ENCODE measurements around the gene TRIM17. TPM values are rescaled to one million over a fixed set of nuclear protein-coding genes. Genes with fewer than 3 reads are reported as not detected.

TRIM17 gene
- total RNA-seq, 1 experiment from 2014 or later = not detected

DNA sequence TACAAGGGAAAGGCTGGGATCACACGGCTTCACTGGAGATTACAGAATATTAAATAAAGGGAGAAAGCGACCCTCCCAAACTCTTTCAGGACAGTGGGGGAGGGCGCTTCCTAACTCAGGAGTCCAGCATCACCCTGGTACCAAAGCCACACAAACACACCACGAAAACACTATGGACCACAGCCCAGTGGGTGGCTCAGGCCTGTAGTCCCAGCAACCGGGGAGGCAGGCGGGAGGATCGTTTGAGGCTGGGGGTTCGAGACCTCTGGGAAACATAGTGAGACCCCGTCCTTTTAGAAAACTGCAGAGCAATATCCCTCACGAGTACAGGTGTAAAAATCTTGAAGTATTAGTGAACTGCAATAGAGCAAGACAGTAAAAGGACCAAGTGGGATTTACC is 26.0 kb downstream of the TRIM17 start:
- ChIA-PET POLR2A (ENCODE audit: unreplicated experiment) (no interaction called here), CTCF (interaction anchor here (0.6 kb wide), 1 partner anchor 177 kb away, joined by 3 read pairs; no protein-coding TSS in a partner anchor)
- no peak for ATAC-seq
- H3K27me3 ChIP-seq (ENCODE audit: low read length) = no peaks in the 10 kb centered on the region
- H3K4me1 ChIP-seq (ENCODE audit: insufficient read depth, low read length) = no peaks in the 10 kb centered on the region
- H3K9ac ChIP-seq (ENCODE audit: low read length) = no peak overlapping the region
- no peaks in the 10 kb centered on the region for H3K79me2 ChIP-seq (ENCODE audit: low read length)
- TF ChIP-seq EZH2 (IDR thresholded peaks at IDR 0.05; ENCODE audit: low read length, unreplicated experiment) = no peak
- TF ChIP-seq CTCF (conservative IDR thresholded peaks at IDR 0.05; ENCODE audit: low read depth, low read length) = no peak
- TF ChIP-seq EZH2phosphoT487 (IDR thresholded peaks at IDR 0.05; ENCODE audit: borderline replicate concordance, low read length) = no peak
- H3K4me3 ChIP-seq (ENCODE audit: low read length) = no peak overlapping the region
- intact Hi-C loops (cut with micrococcal nuclease) = loop anchor here (5.0 kb wide), 1 partner anchor 67 kb away; a partner anchor contains a TSS
- H2AFZ ChIP-seq (ENCODE audit: low read length) = no peak overlapping the region
- H3K9me3 ChIP-seq (ENCODE audit: low read length) = no peaks in the 10 kb centered on the region
- H3K27ac ChIP-seq (ENCODE audit: low read length) = no peak overlapping the region
- no peak overlapping the region for H3K4me2 ChIP-seq (ENCODE audit: low read length)
- no peak for DNase-seq
- H3K36me3 ChIP-seq (ENCODE audit: low read depth, low read length) = peaks cover 22% of the 10 kb centered on the region; the same call in 1 of the 2 replicates
- H3F3A ChIP-seq (ENCODE audit: low read length, unreplicated experiment) = no peaks in the 10 kb centered on the region
- H4K20me1 ChIP-seq (ENCODE audit: low read length) = no peaks in the 10 kb centered on the region
- H3K9me2 ChIP-seq (replicated peaks; ENCODE audit: low read length) = no peaks in the 10 kb centered on the region
- BruUV-seq (replicated peaks) = no TSS peak

DNA sequence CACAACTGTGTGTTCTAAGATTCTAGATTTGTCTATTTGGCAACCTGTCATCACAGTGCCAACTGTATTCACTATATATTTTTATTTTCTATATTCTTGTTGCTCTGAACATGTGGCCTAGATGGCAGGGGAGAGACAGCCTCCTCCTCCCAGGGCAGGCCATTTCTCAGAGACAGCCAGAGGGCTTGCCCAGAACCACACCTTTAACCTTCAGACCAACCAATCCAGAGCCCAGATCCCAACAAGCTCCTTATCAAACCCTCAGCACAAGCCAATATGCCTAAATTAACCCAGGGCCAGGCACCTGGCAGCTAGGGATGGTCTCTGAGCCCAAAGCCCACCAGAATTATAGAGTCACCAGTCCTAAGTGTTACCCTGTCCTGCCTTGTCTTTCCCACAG is 29.3 kb downstream of the TRIM17 start:
- no peak for ATAC-seq
- H3K27me3 ChIP-seq (ENCODE audit: low read length) = no peaks in the 10 kb centered on the region

GRCh38 chr1:228385232-228385631 is 31.4 kb downstream of the TRIM17 start:
- DNase-seq (no peak), ATAC-seq (no peak)
- Histone ChIP-seq H3F3A (ENCODE audit: low read length, unreplicated experiment) (no peaks in the 10 kb centered on the region), H3K9me3 (ENCODE audit: low read length) (no peaks in the 10 kb centered on the region), H3K9me2 (replicated peaks; ENCODE audit: low read length) (no peaks in the 10 kb centered on the region), H2AFZ (ENCODE audit: low read length) (no peak overlapping the region), H3K27ac (ENCODE audit: low read length) (no peak overlapping the region), H3K27me3 (ENCODE audit: low read length) (no peaks in the 10 kb centered on the region), H3K36me3 (ENCODE audit: low read depth, low read length) (no peaks in the 10 kb centered on the region), H3K9ac (ENCODE audit: low read length) (no peak overlapping the region), H3K4me1 (ENCODE audit: insufficient read depth, low read length) (peaks cover 8% of the 10 kb centered on the region; the same call in 1 of the 2 replicates), H3K4me3 (ENCODE audit: low read length) (no peak overlapping the region), H3K79me2 (ENCODE audit: low read length) (no peaks in the 10 kb centered on the region), H3K4me2 (ENCODE audit: low read length) (no peak overlapping the region), H4K20me1 (ENCODE audit: low read length) (no peaks in the 10 kb centered on the region)
- ChIA-PET POLR2A (ENCODE audit: unreplicated experiment) (no interaction called here), CTCF (no interaction called here)
- TF ChIP-seq EZH2 (IDR thresholded peaks at IDR 0.05; ENCODE audit: low read length, unreplicated experiment) (no peak), EZH2phosphoT487 (IDR thresholded peaks at IDR 0.05; ENCODE audit: borderline replicate concordance, low read length) (no peak), CTCF (conservative IDR thresholded peaks at IDR 0.05; ENCODE audit: low read depth, low read length) (no peak)
- intact Hi-C loops (cut with micrococcal nuclease) = no loop called here
- no TSS peak for BruUV-seq (replicated peaks)

More for the DNA sequence above, 29.3 kb downstream of the TRIM17 start:
- no peak for TF ChIP-seq EZH2phosphoT487 (IDR thresholded peaks at IDR 0.05; ENCODE audit: borderline replicate concordance, low read length)
- H3K4me2 ChIP-seq (ENCODE audit: low read length) = no peak overlapping the region
- no peaks in the 10 kb centered on the region for H3K79me2 ChIP-seq (ENCODE audit: low read length)
- no peaks in the 10 kb centered on the region for H3F3A ChIP-seq (ENCODE audit: low read length, unreplicated experiment)
- no peak overlapping the region for H3K4me3 ChIP-seq (ENCODE audit: low read length)
- CTCF ChIA-PET = no interaction called here
- DNase-seq = no peak
- no peaks in the 10 kb centered on the region for H3K9me2 ChIP-seq (replicated peaks; ENCODE audit: low read length)
- no peak overlapping the region for H3K9ac ChIP-seq (ENCODE audit: low read length)
- POLR2A ChIA-PET (ENCODE audit: unreplicated experiment) = no interaction called here
- intact Hi-C loops (cut with micrococcal nuclease) = no loop called here
- no peaks in the 10 kb centered on the region for H4K20me1 ChIP-seq (ENCODE audit: low read length)
- no peak overlapping the region for H3K27ac ChIP-seq (ENCODE audit: low read length)
- no peaks in the 10 kb centered on the region for H3K36me3 ChIP-seq (ENCODE audit: low read depth, low read length)
- H3K4me1 ChIP-seq (ENCODE audit: insufficient read depth, low read length) = no peaks in the 10 kb centered on the region
- no peak overlapping the region for H2AFZ ChIP-seq (ENCODE audit: low read length)
- BruUV-seq (replicated peaks) = no TSS peak
- no peaks in the 10 kb centered on the region for H3K9me3 ChIP-seq (ENCODE audit: low read length)

All from PC-3 (cell line).